Measurements from ENCODE around the gene AAK1.
A peak's percentile ranks its signal among the peaks of the same experiment; 100 is the strongest.

Gene AAK1

DNA sequence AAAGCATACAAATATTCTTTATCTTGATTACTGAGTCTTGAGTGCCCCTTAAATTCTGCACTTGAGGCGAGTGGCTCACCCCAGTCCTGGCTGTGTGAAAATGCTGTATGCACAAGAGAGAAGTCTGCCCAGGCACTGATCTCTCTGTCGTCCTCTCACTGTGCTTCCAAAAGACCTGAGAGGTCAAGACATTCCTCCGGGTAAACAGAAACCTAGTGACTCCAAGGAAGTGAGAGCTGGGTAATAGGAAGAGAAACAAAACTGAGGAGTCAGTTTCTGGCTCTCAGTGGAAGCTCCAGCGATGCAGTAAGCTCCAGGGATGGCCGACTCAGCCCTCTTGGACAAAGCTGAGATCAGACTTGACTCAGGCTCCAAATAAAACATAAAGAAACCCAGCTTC lies 70.9 kb downstream of the AAK1 start:
- peaks cover 100% of the 10 kb centered on the region for H3K79me2 ChIP-seq (ENCODE audit: insufficient read depth, low read length)
- ATAC-seq (ENCODE audit: insufficient read depth, low read depth) (no peak), DNase-seq (no peak)
- peaks cover 64% of the 10 kb centered on the region for H4K20me1 ChIP-seq (ENCODE audit: insufficient read depth, low read length)
- TF ChIP-seq, protein P1, sequence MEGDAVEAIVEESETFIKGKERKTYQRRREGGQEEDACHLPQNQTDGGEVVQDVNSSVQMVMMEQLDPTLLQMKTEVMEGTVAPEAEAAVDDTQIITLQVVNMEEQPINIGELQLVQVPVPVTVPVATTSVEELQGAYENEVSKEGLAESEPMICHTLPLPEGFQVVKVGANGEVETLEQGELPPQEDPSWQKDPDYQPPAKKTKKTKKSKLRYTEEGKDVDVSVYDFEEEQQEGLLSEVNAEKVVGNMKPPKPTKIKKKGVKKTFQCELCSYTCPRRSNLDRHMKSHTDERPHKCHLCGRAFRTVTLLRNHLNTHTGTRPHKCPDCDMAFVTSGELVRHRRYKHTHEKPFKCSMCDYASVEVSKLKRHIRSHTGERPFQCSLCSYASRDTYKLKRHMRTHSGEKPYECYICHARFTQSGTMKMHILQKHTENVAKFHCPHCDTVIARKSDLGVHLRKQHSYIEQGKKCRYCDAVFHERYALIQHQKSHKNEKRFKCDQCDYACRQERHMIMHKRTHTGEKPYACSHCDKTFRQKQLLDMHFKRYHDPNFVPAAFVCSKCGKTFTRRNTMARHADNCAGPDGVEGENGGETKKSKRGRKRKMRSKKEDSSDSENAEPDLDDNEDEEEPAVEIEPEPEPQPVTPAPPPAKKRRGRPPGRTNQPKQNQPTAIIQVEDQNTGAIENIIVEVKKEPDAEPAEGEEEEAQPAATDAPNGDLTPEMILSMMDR (IDR thresholded peaks at IDR 0.05; ENCODE audit: borderline replicate concordance, extremely low read depth, low read length, poor library complexity, severe bottlenecking) = no peak
- TF ChIP-seq EZH2 (IDR thresholded peaks at IDR 0.05; ENCODE audit: borderline replicate concordance, low read depth, low read length, severe bottlenecking) = no peak
- no peaks in the 10 kb centered on the region for H3K27me3 ChIP-seq (ENCODE audit: insufficient read depth, low read length, poor library complexity)
- no peaks in the 10 kb centered on the region for H3K9me3 ChIP-seq (ENCODE audit: insufficient read depth, low read length, severe bottlenecking)
- peaks cover 7% of the 10 kb centered on the region; the same call in 1 of the 2 replicates for H3K4me1 ChIP-seq (ENCODE audit: insufficient read depth, low read length)
- no peak overlapping the region for H3K9ac ChIP-seq (ENCODE audit: low read depth, low read length)
- no peak overlapping the region for H2AFZ ChIP-seq (ENCODE audit: low read depth, low read length)
- no peak overlapping the region for H3K27ac ChIP-seq (ENCODE audit: low read length)
- no peak overlapping the region for H3K4me2 ChIP-seq (ENCODE audit: insufficient read depth, low read length)
- H3K36me3 ChIP-seq (ENCODE audit: insufficient read depth, low read length) = peaks cover 42% of the 10 kb centered on the region
- H3K4me3 ChIP-seq (ENCODE audit: low read depth in 1 of 2, low read length in 2 of 2) = no peak overlapping the region

DNA sequence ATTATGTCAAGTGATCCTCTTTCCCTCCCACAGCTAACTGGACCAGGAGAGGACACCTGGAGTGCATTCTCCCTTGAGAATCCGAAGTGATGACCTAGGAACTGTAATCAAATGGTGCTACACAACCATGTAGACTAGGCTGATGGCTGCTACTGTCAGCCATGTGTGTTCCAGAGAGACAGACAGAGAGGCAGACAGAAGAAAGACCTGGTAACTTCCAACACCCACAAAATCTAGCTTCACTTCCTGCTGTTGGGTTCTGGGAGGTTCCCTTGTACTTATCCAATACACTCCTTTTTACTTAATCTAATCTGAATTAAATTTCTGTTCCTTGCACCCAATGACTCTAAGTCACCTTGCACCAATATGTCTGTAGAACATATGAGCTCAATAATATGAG lies 72.3 kb downstream of the AAK1 start:
- Histone ChIP-seq H3K79me2 (ENCODE audit: insufficient read depth, low read length) (peaks cover 100% of the 10 kb centered on the region), H3K36me3 (ENCODE audit: insufficient read depth, low read length) (peaks cover 34% of the 10 kb centered on the region), H2AFZ (ENCODE audit: low read depth, low read length) (no peak overlapping the region), H3K9ac (ENCODE audit: low read depth, low read length) (no peak overlapping the region), H3K4me1 (ENCODE audit: insufficient read depth, low read length) (peaks cover 7% of the 10 kb centered on the region; the same call in 1 of the 2 replicates), H3K27ac (ENCODE audit: low read length) (no peak overlapping the region; the same call in 1 of the 2 replicates), H3K9me3 (ENCODE audit: insufficient read depth, low read length, severe bottlenecking) (no peaks in the 10 kb centered on the region), H4K20me1 (ENCODE audit: insufficient read depth, low read length) (peaks cover 68% of the 10 kb centered on the region), H3K27me3 (ENCODE audit: insufficient read depth, low read length, poor library complexity) (no peaks in the 10 kb centered on the region), H3K4me2 (ENCODE audit: insufficient read depth, low read length) (no peak overlapping the region), H3K4me3 (ENCODE audit: low read depth in 1 of 2, low read length in 2 of 2) (no peak overlapping the region)
- no peak for TF ChIP-seq EZH2 (IDR thresholded peaks at IDR 0.05; ENCODE audit: borderline replicate concordance, low read depth, low read length, severe bottlenecking)
- TF ChIP-seq, protein P1 (IDR thresholded peaks at IDR 0.05; ENCODE audit: borderline replicate concordance, extremely low read depth, low read length, poor library complexity, severe bottlenecking) = no peak
- DNase-seq (no peak), ATAC-seq (ENCODE audit: insufficient read depth, low read depth) (peak; percentile 45; the same call in 1 of the 3 replicates)

- ATAC-seq (ENCODE audit: insufficient read depth, low read depth) = no peak
Observed at GRCh38 chr2:69570474-69570873, 73.1 kb downstream of the AAK1 start.

More at GRCh38 chr2:69570474-69570873, 73.1 kb downstream of the AAK1 start:
- Histone ChIP-seq H3K4me1 (ENCODE audit: insufficient read depth, low read length) (peaks cover 7% of the 10 kb centered on the region; the same call in 1 of the 2 replicates), H4K20me1 (ENCODE audit: insufficient read depth, low read length) (peaks cover 75% of the 10 kb centered on the region), H3K4me3 (ENCODE audit: low read depth in 1 of 2, low read length in 2 of 2) (no peak overlapping the region), H3K27ac (ENCODE audit: low read length) (no peak overlapping the region), H3K9ac (ENCODE audit: low read depth, low read length) (no peak overlapping the region), H2AFZ (ENCODE audit: low read depth, low read length) (no peak overlapping the region), H3K9me3 (ENCODE audit: insufficient read depth, low read length, severe bottlenecking) (no peaks in the 10 kb centered on the region), H3K4me2 (ENCODE audit: insufficient read depth, low read length) (no peak overlapping the region), H3K27me3 (ENCODE audit: insufficient read depth, low read length, poor library complexity) (no peaks in the 10 kb centered on the region), H3K36me3 (ENCODE audit: insufficient read depth, low read length) (peaks cover 42% of the 10 kb centered on the region), H3K79me2 (ENCODE audit: insufficient read depth, low read length) (peaks cover 100% of the 10 kb centered on the region)
- TF ChIP-seq EZH2 (IDR thresholded peaks at IDR 0.05; ENCODE audit: borderline replicate concordance, low read depth, low read length, severe bottlenecking) = no peak
- TF ChIP-seq, protein P1 (IDR thresholded peaks at IDR 0.05; ENCODE audit: borderline replicate concordance, extremely low read depth, low read length, poor library complexity, severe bottlenecking) = no peak
- no peak for DNase-seq
